Karpas-422 (cell line): ENCODE measurements around the gene RMP24. TPM values are rescaled to one million over a fixed set of nuclear protein-coding genes. Genes with fewer than 3 reads are reported as not detected.
A peak's percentile ranks its signal among the peaks of the same experiment; 100 is the strongest.
"Not testable (repeated sequence)": the region's sequence is repeated elsewhere in the genome, so short reads cannot be mapped to it uniquely, and the experiment has no call there.

Experiments used
- DNase-seq: peaks from one replicate; pipeline ENCODE4 v3.0.0-alpha.2; 2015
- H2AFZ ChIP-seq: fragments of 200-600 bp; sonication (generic); 2 replicates; pipeline ENCODE4 v1.6.1; 2014; ENCODE audit warnings: antibody characterized with exemption, low read length, mixed read lengths
- H3K27ac ChIP-seq: fragments of 200-600 bp; sonication (generic); 2 replicates; pipeline ENCODE4 v1.5.1; 2014; ENCODE audit warnings: mild to moderate bottlenecking, low read length, moderate library complexity
- H3K27me3 ChIP-seq: fragments of 200-600 bp; sonication (generic); 2 replicates; pipeline ENCODE4 v1.6.1; 2014; ENCODE audit warnings: low read length, mixed read lengths
- H3K36me3 ChIP-seq: fragments of 200-600 bp; sonication (generic); 2 replicates; pipeline ENCODE4 v1.6.1; 2014; ENCODE audit warnings: low read length, mixed read lengths; ENCODE audit not compliant: insufficient read depth
- H3K4me1 ChIP-seq: fragments of 200-600 bp; sonication (generic); 2 replicates; pipeline ENCODE4 v1.6.1; 2014; ENCODE audit warnings: mild to moderate bottlenecking, low read length, mixed read lengths
- H3K4me2 ChIP-seq: fragments of 200-600 bp; sonication (generic); 2 replicates; pipeline ENCODE4 v1.6.1; 2014; ENCODE audit warnings: low read length, low read depth, mild to moderate bottlenecking; ENCODE audit not compliant: poor library complexity, severe bottlenecking
- H3K4me3 ChIP-seq: fragments of 200-600 bp; sonication (generic); 2 replicates; pipeline ENCODE4 v1.5.1; 2014; ENCODE audit warnings: mild to moderate bottlenecking, antibody characterized with exemption, low read length, mixed read lengths
- H3K79me2 ChIP-seq: fragments of 200-600 bp; sonication (generic); 2 replicates; pipeline ENCODE4 v1.6.1; 2014; ENCODE audit warnings: mild to moderate bottlenecking, low read length, mixed read lengths
- H3K9ac ChIP-seq: fragments of 200-600 bp; sonication (generic); 2 replicates; pipeline ENCODE4 v1.6.0; 2014; ENCODE audit warnings: low read length
- H3K9me2 ChIP-seq: fragments of 200-600 bp; sonication (generic), shearing (Covaris generic); replicated peaks from 2 replicates; pipeline ENCODE4 v1.6.0; 2014; ENCODE audit warnings: mild to moderate bottlenecking, low read length, moderate library complexity; ENCODE audit not compliant: insufficient read depth
- H3K9me3 ChIP-seq: fragments of 300-700, 200-600 bp; sonication (generic); 2 replicates; pipeline ENCODE4 v1.6.1; 2014; ENCODE audit warnings: low read length, mixed read lengths
- H4K20me1 ChIP-seq: fragments of 200-600 bp; sonication (generic); 2 replicates; pipeline ENCODE4 v1.6.1; 2014; ENCODE audit warnings: mild to moderate bottlenecking, antibody characterized with exemption, low read length, low read depth; ENCODE audit not compliant: insufficient read depth
- small RNA-seq: library from RNA; depleted of rRNA; stranded (forward); fragments of <200 nt; gene quantifications from one replicate; pipeline ENCODE3, GENCODE V24; 2014
- total RNA-seq: library from RNA; depleted of rRNA; stranded (reverse); fragments of >200 nt; shearing (Covaris generic); gene quantifications from 2 replicates; pipeline ENCODE4 v1.2.3, GENCODE V29; 2014; ENCODE audit warnings: low replicate concordance; rRNA removed

Gene RMP24

GRCh38 chr18:36017232-36017631 is 44.8 kb downstream of the RMP24 start:
- Histone ChIP-seq H3K4me2 (no peak overlapping the region), H2AFZ (no peak overlapping the region), H3K4me3 (no peak overlapping the region), H3K79me2 (no peaks in the 10 kb centered on the region), H3K36me3 (no peaks in the 10 kb centered on the region; the same call in 1 of the 2 replicates), H3K27ac (peak overlapping the region; percentile 10; the same call in 1 of the 2 replicates), H4K20me1 (no peaks in the 10 kb centered on the region), H3K27me3 (no peaks in the 10 kb centered on the region), H3K9ac (no peak overlapping the region), H3K9me2 (no peaks in the 10 kb centered on the region), H3K4me1 (peaks cover 34% of the 10 kb centered on the region), H3K9me3 (no peaks in the 10 kb centered on the region)
- DNase-seq, result no peak

- Histone ChIP-seq H3K4me1 (peaks cover 32% of the 10 kb centered on the region), H3K4me2 (no peak overlapping the region), H3K9ac (no peak overlapping the region), H2AFZ (no peak overlapping the region), H3K9me3 (no peaks in the 10 kb centered on the region), H3K4me3 (no peak overlapping the region), H3K36me3 (peaks cover 8% of the 10 kb centered on the region; the same call in 1 of the 2 replicates), H3K9me2 (no peaks in the 10 kb centered on the region), H3K27ac (no peak overlapping the region), H4K20me1 (no peaks in the 10 kb centered on the region), H3K27me3 (no peaks in the 10 kb centered on the region), H3K79me2 (no peaks in the 10 kb centered on the region)
- no peak for DNase-seq
These were observed 47.8 kb downstream of the RMP24 start for GRCh38 chr18:36020174-36020711.

GRCh38 chr18:36023336-36023735 is 50.9 kb downstream of the RMP24 start:
- no peak overlapping the region for H3K9ac ChIP-seq
- peaks cover 33% of the 10 kb centered on the region; the same call in 1 of the 2 replicates for H3K36me3 ChIP-seq
- H3K27ac ChIP-seq, result no peak overlapping the region
- H3K27me3 ChIP-seq, result no peaks in the 10 kb centered on the region
- no peak overlapping the region for H3K4me2 ChIP-seq
- no peak for DNase-seq
- no peaks in the 10 kb centered on the region for H4K20me1 ChIP-seq
- no peak overlapping the region for H2AFZ ChIP-seq
- H3K4me1 ChIP-seq, result peaks cover 4% of the 10 kb centered on the region; the same call in 1 of the 2 replicates
- no peaks in the 10 kb centered on the region for H3K9me2 ChIP-seq
- peaks cover 10% of the 10 kb centered on the region for H3K79me2 ChIP-seq
- H3K9me3 ChIP-seq, result no peaks in the 10 kb centered on the region
- no peak overlapping the region for H3K4me3 ChIP-seq

GRCh38 chr18:36024241-36024640 is 51.8 kb downstream of the RMP24 start:
- not testable (repeated sequence) for DNase-seq, H3K9ac ChIP-seq, H3K27me3 ChIP-seq, H4K20me1 ChIP-seq, H3K4me2 ChIP-seq, H3K9me3 ChIP-seq, H3K4me3 ChIP-seq, H2AFZ ChIP-seq, H3K9me2 ChIP-seq, H3K4me1 ChIP-seq, H3K27ac ChIP-seq
- Histone ChIP-seq H3K79me2 (peaks cover 19% of the 10 kb centered on the region), H3K36me3 (peaks cover 42% of the 10 kb centered on the region; the same call in 1 of the 2 replicates)

GRCh38 chr18:36025025-36025424 is 52.5 kb downstream of the RMP24 start:
- Histone ChIP-seq H4K20me1 (no peaks in the 10 kb centered on the region), H3K79me2 (peaks cover 21% of the 10 kb centered on the region), H3K4me3 (no peak overlapping the region), H3K27ac (no peak overlapping the region), H3K27me3 (no peaks in the 10 kb centered on the region), H3K9me3 (no peaks in the 10 kb centered on the region), H3K4me2 (no peak overlapping the region), H3K9me2 (no peaks in the 10 kb centered on the region), H3K9ac (no peak overlapping the region), H2AFZ (no peak overlapping the region), H3K36me3 (peaks cover 45% of the 10 kb centered on the region; the same call in 1 of the 2 replicates), H3K4me1 (no peaks in the 10 kb centered on the region)
- no peak for DNase-seq

GRCh38 chr18:36028859-36029258 is 56.4 kb downstream of the RMP24 start:
- H3K4me2 ChIP-seq, result no peak overlapping the region
- peaks cover 57% of the 10 kb centered on the region for H3K79me2 ChIP-seq
- peaks cover 32% of the 10 kb centered on the region for H3K4me1 ChIP-seq
- H3K4me3 ChIP-seq, result no peak overlapping the region
- H4K20me1 ChIP-seq, result no peaks in the 10 kb centered on the region
- no peaks in the 10 kb centered on the region for H3K9me3 ChIP-seq
- DNase-seq, result no peak
- H3K9ac ChIP-seq, result no peak overlapping the region
- peaks cover 60% of the 10 kb centered on the region; the same call in 1 of the 2 replicates for H3K36me3 ChIP-seq
- no peak overlapping the region for H2AFZ ChIP-seq
- H3K9me2 ChIP-seq, result no peaks in the 10 kb centered on the region
- no peak overlapping the region for H3K27ac ChIP-seq
- H3K27me3 ChIP-seq, result no peaks in the 10 kb centered on the region

Small RNAs within 50 kb of the gene (small RNA-seq; reads per million reads assigned to genes)
- gene MIR3929, result not detected

Other genes starting within 250 kb of the RMP24 start
- gene RPRD1A, start 94.9 kb downstream of the RMP24 start, total RNA-seq, result 85.5 and 102 TPM in 2 replicates
- gene SLC39A6, start 156.7 kb downstream of the RMP24 start, total RNA-seq, result 72.6 and 114 TPM in 2 replicates
- gene ELP2, start 157.2 kb downstream of the RMP24 start, total RNA-seq, result 124 and 167 TPM in 2 replicates
- not detected in 2 replicates for gene MOCOS, start 214.8 kb downstream of the RMP24 start, total RNA-seq